Colonic mucosa (tissue), 4 donors: ENCODE measurements around the gene CALB2. TPM values are rescaled to one million over a fixed set of nuclear protein-coding genes. Genes with fewer than 3 reads are reported as not detected.

Experiments
- DNase-seq: peaks from one replicate; pipeline ENCODE4 v3.0.0-alpha.2; 2020
- H3K27ac ChIP-seq: fragments of 200-600 bp; one replicate; pipeline ENCODE4 v1.8.0; 2021
- H3K27me3 ChIP-seq: fragments of 200-600 bp; one replicate; pipeline ENCODE4 v1.8.0; 2021
- H3K36me3 ChIP-seq: fragments of 200-600 bp; one replicate; pipeline ENCODE4 v1.8.0; 2021
- H3K4me1 ChIP-seq: fragments of 200-600 bp; one replicate; pipeline ENCODE4 v1.8.0; 2021; ENCODE audit warnings: mild to moderate bottlenecking
- H3K4me3 ChIP-seq: fragments of 200-600 bp; one replicate; pipeline ENCODE4 v1.8.0; 2021
- H3K9ac ChIP-seq, 2 donors: one replicate each; pipeline ENCODE4 v1.7.0; 2013; ENCODE audit warnings: control low read depth in 2 of 2, low read depth in 2 of 2, low read length in 2 of 2
- H3K9me3 ChIP-seq: fragments of 200-600 bp; one replicate; pipeline ENCODE4 v1.8.0; 2021
- intact Hi-C: fragments of 100-400 bp; cut with DNase I; formaldehyde crosslinking; loops from one replicate; pipeline ENCODE4 v1.14.1; 2022
- total RNA-seq, 2 donors: library from RNA; stranded (reverse); fragmentation: NEBNext Ultra II Directional in 1 of 2; extraction: Animal tissue kit (Norgen Biotek cat#: 25700) in 1 of 2; gene quantifications; one replicate each; pipeline ENCODE4 v1.2.1, GENCODE V29; 2021
- TF ChIP-seq, protein P1 (sequence below): fragments of 200-600 bp; IDR thresholded peaks from one replicate; pipeline ENCODE4 v1.8.0; 2022; ENCODE audit warnings: antibody characterized with exemption, mild to moderate bottlenecking
- donor health status: healthy.
- donor health status: DM: no; HTN: no; CAD: no.
- donor health status: DM: no; HTN: no; CAD: no.

Gene CALB2
- total RNA-seq, 2 donors from 2014 or later, result 0.74 to 2.8 TPM

- Histone ChIP-seq H3K27ac (no peak overlapping the region), H3K9ac (no peak overlapping the region), H3K9me3 (no peaks in the 10 kb centered on the region), H3K27me3 (peaks cover 2% of the 10 kb centered on the region), H3K4me3 (peak overlapping the region; percentile 22), H3K36me3 (no peaks in the 10 kb centered on the region), H3K4me1 (no peaks in the 10 kb centered on the region)
- TF ChIP-seq, protein P1, sequence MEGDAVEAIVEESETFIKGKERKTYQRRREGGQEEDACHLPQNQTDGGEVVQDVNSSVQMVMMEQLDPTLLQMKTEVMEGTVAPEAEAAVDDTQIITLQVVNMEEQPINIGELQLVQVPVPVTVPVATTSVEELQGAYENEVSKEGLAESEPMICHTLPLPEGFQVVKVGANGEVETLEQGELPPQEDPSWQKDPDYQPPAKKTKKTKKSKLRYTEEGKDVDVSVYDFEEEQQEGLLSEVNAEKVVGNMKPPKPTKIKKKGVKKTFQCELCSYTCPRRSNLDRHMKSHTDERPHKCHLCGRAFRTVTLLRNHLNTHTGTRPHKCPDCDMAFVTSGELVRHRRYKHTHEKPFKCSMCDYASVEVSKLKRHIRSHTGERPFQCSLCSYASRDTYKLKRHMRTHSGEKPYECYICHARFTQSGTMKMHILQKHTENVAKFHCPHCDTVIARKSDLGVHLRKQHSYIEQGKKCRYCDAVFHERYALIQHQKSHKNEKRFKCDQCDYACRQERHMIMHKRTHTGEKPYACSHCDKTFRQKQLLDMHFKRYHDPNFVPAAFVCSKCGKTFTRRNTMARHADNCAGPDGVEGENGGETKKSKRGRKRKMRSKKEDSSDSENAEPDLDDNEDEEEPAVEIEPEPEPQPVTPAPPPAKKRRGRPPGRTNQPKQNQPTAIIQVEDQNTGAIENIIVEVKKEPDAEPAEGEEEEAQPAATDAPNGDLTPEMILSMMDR, result no peak
- DNase-seq, result peak; percentile 21
- intact Hi-C loops, result no loop called here
Observed at GRCh38 chr16:71426069-71426879, 67.8 kb downstream of the CALB2 start.

GRCh38 chr16:71426880-71427615 is 68.5 kb downstream of the CALB2 start:
- intact Hi-C loops, result no loop called here
- Histone ChIP-seq H3K27ac (no peak overlapping the region), H3K36me3 (no peaks in the 10 kb centered on the region), H3K9ac (no peak overlapping the region), H3K27me3 (peaks cover 2% of the 10 kb centered on the region), H3K4me1 (no peaks in the 10 kb centered on the region), H3K9me3 (no peaks in the 10 kb centered on the region), H3K4me3 (no peak overlapping the region)
- TF ChIP-seq, protein P1, result no peak
- no peak for DNase-seq

- DNase-seq, result no peak
- H3K9me3 ChIP-seq, result no peaks in the 10 kb centered on the region
- no peak overlapping the region for H3K27ac ChIP-seq
- no peak overlapping the region for H3K9ac ChIP-seq
- H3K27me3 ChIP-seq, result peaks cover 2% of the 10 kb centered on the region
- TF ChIP-seq, protein P1, result no peak
- no peak overlapping the region for H3K4me3 ChIP-seq
- H3K4me1 ChIP-seq, result no peaks in the 10 kb centered on the region
- intact Hi-C loops, result no loop called here
- no peaks in the 10 kb centered on the region for H3K36me3 ChIP-seq
Observed at GRCh38 chr16:71428385-71428784, 69.9 kb downstream of the CALB2 start.

GRCh38 chr16:71428883-71429282 is 70.4 kb downstream of the CALB2 start:
- H3K36me3 ChIP-seq, result no peaks in the 10 kb centered on the region
- no peak for DNase-seq
- peaks cover 2% of the 10 kb centered on the region for H3K27me3 ChIP-seq
- H3K9ac ChIP-seq, result no peak overlapping the region
- no peak overlapping the region for H3K4me3 ChIP-seq
- TF ChIP-seq, protein P1, result no peak
- H3K9me3 ChIP-seq, result no peaks in the 10 kb centered on the region
- no peaks in the 10 kb centered on the region for H3K4me1 ChIP-seq
- intact Hi-C loops, result no loop called here
- no peak overlapping the region for H3K27ac ChIP-seq

GRCh38 chr16:71429581-71429980 is 71.1 kb downstream of the CALB2 start:
- H3K4me1 ChIP-seq, result no peaks in the 10 kb centered on the region
- intact Hi-C loops, result no loop called here
- peaks cover 2% of the 10 kb centered on the region for H3K27me3 ChIP-seq
- H3K36me3 ChIP-seq, result no peaks in the 10 kb centered on the region
- H3K27ac ChIP-seq, result no peak overlapping the region
- no peak overlapping the region for H3K9ac ChIP-seq
- no peak overlapping the region for H3K4me3 ChIP-seq
- TF ChIP-seq, protein P1, result no peak
- DNase-seq, result no peak
- no peaks in the 10 kb centered on the region for H3K9me3 ChIP-seq
